SW480 (cell line): ENCODE data around the gene CHKA.

Source experiments
- DNase-seq: peaks from one replicate; pipeline ENCODE4 v3.0.0-alpha.2; 2016; ENCODE audit warnings: low spot score

CHKA gene

DNA sequence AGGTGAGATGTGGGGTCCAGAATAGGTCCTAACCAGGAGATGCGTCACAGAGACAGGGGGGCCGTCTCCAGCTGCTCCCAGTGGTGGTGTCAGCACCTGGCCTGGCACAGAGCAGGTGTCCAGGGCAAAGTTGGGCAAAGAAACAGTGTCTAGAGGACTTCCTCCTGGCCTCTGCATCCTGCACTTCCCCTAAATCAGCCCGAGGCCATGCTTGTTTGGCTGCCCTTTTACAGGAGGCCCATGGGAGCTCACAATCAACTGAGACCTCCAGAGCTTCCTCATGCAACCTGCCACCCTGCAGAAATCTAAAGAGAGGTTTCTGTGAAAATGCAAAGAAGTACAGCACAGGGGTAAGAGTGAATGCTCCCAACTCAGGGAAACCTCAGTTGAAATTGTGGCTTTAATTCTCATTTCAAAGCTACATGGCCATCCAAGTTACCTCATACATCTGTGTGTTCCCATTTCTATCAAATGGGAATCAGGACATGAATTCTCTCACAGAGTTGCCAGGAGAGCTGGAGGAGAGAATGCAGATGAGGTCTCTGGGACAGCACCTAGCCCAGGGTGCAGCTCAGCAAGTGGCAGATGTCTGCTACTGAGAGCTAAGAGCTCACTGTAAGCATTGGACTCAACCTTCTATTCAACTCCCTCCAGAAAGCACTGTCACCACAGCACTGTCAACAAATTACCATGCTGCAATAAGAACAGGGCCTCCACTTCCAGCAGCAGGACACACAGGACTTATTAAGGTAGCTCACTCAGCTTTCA is 49.7 kb downstream of the CHKA start:
- no peak for DNase-seq

GRCh38 chr11:68067991-68068390 is 53.2 kb downstream of the CHKA start:
- no peak for DNase-seq

GRCh38 chr11:68066742-68067141 is 54.4 kb downstream of the CHKA start:
- DNase-seq = no peak

- DNase-seq = no peak
These were observed 55.3 kb downstream of the CHKA start for GRCh38 chr11:68065841-68066240.

- no peak for DNase-seq
These were observed 56.3 kb downstream of the CHKA start for GRCh38 chr11:68064926-68065325.

DNA sequence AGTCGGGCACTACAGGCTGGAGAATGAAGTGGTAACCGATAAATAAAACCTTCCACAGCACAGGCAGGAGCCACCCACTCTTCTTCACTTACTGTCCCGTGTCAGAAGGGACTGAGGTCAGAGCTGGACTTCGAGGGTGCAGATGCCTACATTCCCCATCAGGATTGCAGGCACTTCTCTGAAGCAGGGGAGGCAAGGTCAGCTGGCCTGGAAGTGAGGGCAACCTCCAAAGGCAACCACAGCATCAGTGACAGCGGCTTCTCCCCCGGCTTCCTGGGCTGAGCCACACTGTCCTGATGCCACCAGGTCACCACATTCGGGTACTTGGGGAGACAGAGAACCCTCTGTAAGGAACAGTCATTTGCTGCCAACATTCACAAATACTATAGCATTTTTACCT is 59.7 kb downstream of the CHKA start:
- DNase-seq = no peak

DNA sequence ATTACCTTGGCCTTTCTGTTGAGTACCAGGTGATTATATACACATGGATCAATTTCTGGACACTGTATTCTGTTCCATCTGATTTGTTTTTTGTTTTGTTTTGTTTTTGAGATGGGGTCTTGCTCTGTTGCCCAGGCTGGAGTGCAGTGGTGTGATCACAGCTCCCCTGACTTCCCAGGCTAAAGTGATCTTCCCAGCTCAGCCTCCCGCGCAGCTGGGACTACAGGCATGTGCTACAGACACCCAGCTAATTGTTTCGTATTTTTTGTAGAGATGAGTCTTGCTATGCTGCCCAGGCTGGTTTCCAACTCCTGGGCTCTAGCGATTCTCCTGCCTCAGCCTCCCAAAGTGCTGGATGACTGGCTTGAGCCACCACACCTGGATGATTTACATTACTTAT is 63.4 kb downstream of the CHKA start:
- no peak for DNase-seq

DNA sequence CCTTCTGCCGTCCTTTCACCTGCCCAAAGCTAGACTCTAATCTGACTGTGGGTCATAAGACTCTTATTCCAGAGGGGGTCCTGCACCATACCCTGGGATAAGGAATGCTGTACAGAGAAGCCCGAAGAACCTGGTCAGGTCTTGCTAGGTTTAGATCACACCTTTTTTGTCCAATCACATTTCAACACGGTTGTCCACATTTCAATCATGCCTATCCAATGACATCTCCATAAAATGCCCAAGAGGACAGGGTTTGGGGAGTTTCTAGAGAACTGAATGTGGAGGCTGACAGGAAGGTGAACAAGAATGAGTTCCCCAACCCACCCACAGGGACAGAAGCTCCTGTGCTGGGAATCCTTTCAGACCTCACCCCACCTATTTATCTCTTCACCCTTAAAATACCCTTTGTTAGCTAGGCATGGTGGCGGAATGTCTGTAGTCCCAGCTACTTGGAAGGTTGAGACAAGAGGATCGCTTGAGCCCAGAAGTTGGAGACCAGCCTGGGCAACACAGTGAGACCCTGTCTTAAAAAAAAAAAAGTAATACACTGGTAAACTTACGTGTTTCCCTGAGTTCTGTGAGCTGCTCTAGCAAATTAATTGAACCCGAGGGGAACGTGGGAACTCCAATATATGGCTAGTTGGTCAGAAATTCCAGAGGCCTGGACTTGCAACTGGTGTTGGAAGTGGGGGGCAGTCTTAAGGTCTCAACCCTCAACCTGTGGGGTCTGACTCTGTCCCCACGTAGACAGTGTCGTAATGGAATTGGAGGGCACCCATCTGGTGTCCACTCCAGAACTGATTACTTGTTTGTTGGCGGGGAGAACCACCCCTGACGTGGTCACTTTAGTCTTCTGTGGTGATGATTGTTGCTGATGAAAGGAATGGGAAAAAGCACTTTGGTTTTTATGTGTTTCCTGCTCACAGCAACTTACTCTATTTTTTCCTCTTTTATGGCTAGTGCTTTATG is 64.6 kb downstream of the CHKA start:
- no peak for DNase-seq

GRCh38 chr11:68053981-68054812 is 67.0 kb downstream of the CHKA start:
- no peak for DNase-seq

DNA sequence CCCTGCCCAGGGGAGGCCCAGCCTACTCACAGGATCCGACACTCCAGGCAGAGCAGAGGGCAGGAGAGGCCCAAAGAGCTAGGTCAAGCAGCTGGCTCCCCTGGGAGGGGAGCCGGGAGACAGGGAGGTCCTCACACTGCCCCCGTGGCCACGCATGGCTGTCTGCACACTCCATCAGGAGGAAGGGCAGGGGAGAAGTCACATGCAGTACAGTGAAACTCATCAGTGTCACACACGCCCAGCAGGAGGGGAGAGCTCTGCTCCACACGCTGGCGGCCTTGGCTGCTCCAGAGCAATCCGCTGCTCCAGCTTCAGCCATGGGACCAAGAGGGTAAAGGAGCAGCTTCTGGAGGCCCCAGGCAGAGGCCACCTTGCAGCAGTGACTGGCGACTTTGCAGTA is 68.1 kb downstream of the CHKA start:
- DNase-seq = no peak

DNA sequence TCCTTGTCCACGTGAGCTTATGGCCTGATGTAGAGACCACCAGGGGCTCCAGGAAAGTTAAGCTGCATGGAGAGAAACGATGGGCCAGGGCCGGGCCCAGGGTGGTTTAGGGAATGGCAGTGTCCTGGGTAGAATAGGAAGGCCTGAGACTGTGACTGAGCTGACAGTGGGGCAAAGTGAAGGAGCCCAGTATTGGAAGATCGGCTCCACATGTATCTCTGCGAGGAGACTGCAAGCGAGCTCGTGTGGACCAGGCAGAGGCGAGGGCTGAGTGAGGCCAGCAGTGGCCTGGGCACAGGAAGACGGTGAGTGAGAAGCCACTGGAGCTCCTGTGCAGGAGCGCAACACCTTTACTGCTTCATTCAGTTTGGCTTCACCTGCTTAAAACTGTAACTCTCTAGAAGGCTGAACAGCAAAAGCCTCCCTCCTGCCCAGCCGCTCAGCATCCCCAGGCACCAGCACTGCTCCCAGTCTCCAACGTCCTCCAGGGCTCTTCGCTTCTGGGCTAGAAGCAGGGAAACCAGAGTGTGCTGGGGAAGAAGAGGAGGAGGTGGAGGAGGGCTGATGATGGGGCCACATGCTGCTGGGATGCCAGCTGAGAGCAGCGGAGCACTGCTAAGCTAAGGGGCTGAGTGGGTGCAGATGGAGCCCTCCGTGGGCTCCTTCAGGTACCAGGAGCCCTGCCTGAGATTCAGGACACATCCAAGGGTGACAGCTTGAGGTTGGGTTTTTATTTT is 68.9 kb downstream of the CHKA start:
- no peak for DNase-seq

DNA sequence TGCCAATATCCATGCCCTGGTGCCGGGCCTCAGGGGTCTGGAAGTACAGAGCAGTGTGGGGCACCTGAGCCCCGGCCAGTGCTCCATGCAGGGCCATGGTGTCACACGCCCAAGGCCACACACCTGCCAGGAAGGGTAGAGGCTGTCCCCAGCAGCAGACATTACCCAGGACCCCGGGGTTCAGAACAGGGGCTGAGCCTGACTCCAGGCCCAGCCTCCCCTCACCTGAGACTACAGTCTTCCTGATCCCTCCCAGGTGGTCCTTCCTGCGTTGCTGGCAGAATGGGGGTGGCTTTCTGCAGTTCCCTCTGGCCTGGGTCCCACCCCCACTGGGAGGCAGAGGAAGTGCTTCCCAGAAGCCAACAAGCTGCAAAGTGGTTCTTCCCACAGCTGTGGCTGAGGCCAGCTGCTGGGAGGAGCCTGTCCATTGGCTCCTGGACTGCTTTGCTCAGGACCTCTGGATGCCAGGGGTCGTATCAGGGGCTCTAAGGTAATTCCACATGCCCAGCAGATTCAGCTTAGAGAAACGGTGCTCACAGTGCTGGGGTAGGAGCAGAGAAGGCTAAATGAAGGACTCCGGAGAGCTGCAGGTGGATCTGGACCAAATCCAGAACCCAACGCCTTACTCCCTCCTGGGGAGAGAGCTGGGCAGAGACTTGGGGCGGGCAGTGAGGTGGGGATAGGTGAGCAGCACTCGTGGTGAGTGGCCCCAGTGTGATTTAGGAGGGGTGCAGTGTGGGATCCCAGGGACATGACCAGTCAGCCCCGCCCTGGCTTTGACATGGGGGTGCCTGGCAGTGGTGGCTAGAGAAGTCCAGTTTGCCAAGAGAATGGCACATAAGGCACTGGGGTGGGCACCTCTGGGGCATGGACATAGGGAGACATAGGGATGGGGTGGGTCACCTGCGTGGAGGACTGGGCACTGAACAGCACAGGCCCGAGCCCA is 69.7 kb downstream of the CHKA start:
- no peak for DNase-seq

GRCh38 chr11:68050371-68050841 is 70.8 kb downstream of the CHKA start:
- no peak for DNase-seq

DNA sequence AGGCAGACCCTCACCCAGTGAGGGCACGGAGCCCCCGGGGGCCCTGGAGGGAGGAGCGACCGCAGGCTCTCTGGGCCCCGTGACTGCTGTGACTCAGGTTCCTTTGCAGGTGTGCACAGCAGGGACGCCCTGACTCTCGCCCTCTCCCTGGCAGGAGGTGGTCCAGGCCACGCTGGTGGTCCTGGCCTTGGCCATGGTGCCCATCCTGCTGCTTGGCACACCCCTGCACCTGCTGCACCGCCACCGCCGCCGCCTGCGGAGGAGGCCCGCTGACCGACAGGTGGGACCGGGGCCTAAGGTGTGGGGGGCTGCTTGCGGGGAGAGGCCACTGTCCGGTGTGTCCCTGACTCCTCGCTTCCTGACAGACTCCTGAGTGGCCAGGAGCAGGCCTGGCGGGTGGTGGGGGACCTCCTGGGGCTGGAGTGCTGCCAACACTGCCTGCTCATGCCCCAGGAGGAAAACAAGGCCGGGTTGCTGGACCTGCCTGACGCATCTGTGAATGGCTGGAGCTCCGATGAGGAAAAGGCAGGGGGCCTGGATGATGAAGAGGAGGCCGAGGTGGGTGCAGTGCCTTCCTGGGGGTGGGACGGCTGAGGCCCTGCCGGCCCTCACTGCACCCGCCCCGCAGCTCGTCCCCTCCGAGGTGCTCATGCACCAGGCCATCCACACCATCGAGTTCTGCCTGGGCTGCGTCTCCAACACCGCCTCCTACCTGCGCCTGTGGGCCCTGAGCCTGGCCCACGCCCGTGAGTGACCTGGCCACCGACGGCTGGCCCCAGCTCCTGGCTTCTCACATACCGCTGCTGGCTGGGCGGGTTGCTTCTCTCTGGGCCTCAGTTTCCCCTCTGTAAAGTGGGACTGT is 71.4 kb downstream of the CHKA start:
- DNase-seq = no peak

- no peak for DNase-seq
These were observed 72.3 kb downstream of the CHKA start for GRCh38 chr11:68048681-68049508.

- no peak for DNase-seq
These were observed 73.5 kb downstream of the CHKA start for GRCh38 chr11:68047437-68048290.

DNA sequence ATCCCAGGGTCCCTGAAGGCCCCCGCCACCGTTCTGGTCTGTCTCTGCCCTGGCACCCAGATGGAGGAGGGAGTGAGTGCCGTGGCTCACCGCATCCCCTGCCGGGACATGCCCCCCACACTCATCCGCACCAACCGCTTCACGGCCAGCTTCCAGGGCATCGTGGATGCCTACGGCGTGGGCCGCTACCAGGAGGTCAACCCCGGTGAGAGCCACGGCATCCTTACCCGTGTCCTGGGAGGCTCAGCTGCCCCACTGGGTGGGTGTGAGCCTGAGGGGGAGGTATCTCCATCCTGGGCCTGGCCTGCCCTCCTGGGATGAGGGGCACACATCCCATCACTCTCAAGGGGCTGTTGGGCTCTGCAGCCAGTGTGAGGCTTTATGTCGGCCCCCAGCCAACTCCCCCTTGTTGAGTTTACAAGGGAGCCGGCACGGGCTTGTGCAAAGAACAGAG is 76.3 kb downstream of the CHKA start:
- no peak for DNase-seq
